ENCODE measurements around the gene ZNF516. TPM values are rescaled to one million over a fixed set of nuclear protein-coding genes. Genes with fewer than 3 reads are reported as not detected.

Gene ZNF516
- total RNA-seq, 1 donor from 2014 or later, result 21.6 TPM

GRCh38 chr18:76318607-76319006 lies 176.4 kb downstream of the ZNF516 start:
- intact Hi-C loops (cut with DNase I), result no loop called here
- H3K4me3 ChIP-seq, result no peak overlapping the region
- no peaks in the 10 kb centered on the region for H3K9me3 ChIP-seq
- no peaks in the 10 kb centered on the region for H3K36me3 ChIP-seq
- no peak for DNase-seq (ENCODE audit: low spot score in 2 of 2)
- H3K4me1 ChIP-seq, result no peaks in the 10 kb centered on the region
- no peak overlapping the region for H3K27ac ChIP-seq
- H3K27me3 ChIP-seq, result no peaks in the 10 kb centered on the region
- TF ChIP-seq CTCF (IDR thresholded peaks at IDR 0.05), result no peak

DNA sequence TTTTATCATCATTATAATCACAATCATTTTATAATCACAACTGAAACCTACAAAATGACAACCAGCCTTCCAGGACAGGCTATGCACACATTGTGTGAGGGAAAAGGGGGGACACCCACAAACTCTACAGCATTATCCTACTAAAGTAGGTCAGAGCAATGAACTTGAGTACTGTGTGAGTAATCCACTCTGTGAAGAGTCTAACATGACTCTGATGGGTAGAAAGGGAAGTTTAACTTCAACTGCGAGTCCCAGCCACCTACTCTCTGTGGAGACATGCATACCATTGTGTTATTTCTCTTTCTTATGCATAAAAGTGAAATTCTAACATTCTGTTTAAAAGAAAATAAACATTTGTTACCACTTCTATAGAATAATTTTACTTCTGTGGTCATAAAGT lies 177.9 kb downstream of the ZNF516 start:
- Histone ChIP-seq H3K4me1 (no peaks in the 10 kb centered on the region), H3K27me3 (no peaks in the 10 kb centered on the region), H3K36me3 (no peaks in the 10 kb centered on the region), H3K4me3 (no peak overlapping the region), H3K9me3 (no peaks in the 10 kb centered on the region), H3K27ac (no peak overlapping the region)
- DNase-seq (ENCODE audit: low spot score in 2 of 2), result no peak
- no peak for TF ChIP-seq CTCF (IDR thresholded peaks at IDR 0.05)
- intact Hi-C loops (cut with DNase I), result no loop called here

DNA sequence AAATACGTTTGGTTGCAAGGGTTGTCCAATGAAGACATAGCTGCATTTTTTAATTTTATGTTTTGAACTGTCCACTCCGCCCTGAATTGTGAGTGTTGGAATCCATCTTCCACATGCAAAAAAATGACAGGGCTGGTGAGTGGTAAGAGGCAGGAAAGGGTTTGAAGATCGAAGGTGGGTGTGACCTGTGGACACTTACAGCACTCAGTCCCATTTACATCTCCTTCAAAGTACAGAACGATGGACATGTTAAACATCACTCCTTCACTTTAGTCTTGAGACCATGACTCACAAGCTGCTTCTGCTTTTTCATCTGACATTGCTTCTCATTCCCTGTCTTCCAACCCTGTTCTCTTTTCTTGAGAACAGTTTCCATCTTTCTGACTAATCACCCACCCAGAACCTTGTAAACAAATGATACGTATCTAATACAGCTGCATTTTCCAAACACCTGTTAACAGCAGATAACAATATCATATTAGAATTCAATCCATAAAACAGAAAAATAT lies 179.3 kb downstream of the ZNF516 start:
- Histone ChIP-seq H3K4me1 (no peaks in the 10 kb centered on the region), H3K9me3 (no peaks in the 10 kb centered on the region), H3K36me3 (no peaks in the 10 kb centered on the region), H3K4me3 (no peak overlapping the region), H3K27me3 (no peaks in the 10 kb centered on the region), H3K27ac (no peak overlapping the region)
- TF ChIP-seq CTCF (IDR thresholded peaks at IDR 0.05), result no peak
- DNase-seq (ENCODE audit: low spot score in 2 of 2), result no peak
- intact Hi-C loops (cut with DNase I), result no loop called here

- Histone ChIP-seq H3K9me3 (no peaks in the 10 kb centered on the region), H3K27me3 (no peaks in the 10 kb centered on the region), H3K36me3 (no peaks in the 10 kb centered on the region), H3K27ac (no peak overlapping the region), H3K4me3 (no peak overlapping the region), H3K4me1 (no peaks in the 10 kb centered on the region)
- TF ChIP-seq CTCF (IDR thresholded peaks at IDR 0.05), result no peak
- no peak for DNase-seq (ENCODE audit: low spot score in 2 of 2)
- intact Hi-C loops (cut with DNase I), result no loop called here
Measured at GRCh38 chr18:76314496-76314895, 180.5 kb downstream of the ZNF516 start.

GRCh38 chr18:76314015-76314414 lies 181.0 kb downstream of the ZNF516 start:
- H3K4me1 ChIP-seq, result no peaks in the 10 kb centered on the region
- H3K36me3 ChIP-seq, result no peaks in the 10 kb centered on the region
- intact Hi-C loops (cut with DNase I), result no loop called here
- TF ChIP-seq CTCF (IDR thresholded peaks at IDR 0.05), result no peak
- H3K27ac ChIP-seq, result no peak overlapping the region
- H3K9me3 ChIP-seq, result no peaks in the 10 kb centered on the region
- H3K4me3 ChIP-seq, result no peak overlapping the region
- DNase-seq (ENCODE audit: low spot score in 2 of 2), result no peak
- no peaks in the 10 kb centered on the region for H3K27me3 ChIP-seq

All from ascending aorta (tissue), 2 donors.